Fibroblast of mammary gland (primary cell): Measurements from ENCODE around the gene LCMT1.

Experiments used
- DNase-seq: peaks from one replicate; pipeline ENCODE4 v3.0.0-alpha.2; 2010; ENCODE audit warnings: low read depth
- H3K4me3 ChIP-seq: 2 replicates; pipeline ENCODE4 v1.5.1; 2011; ENCODE audit warnings: low read depth, mild to moderate bottlenecking, low read length, moderate library complexity; ENCODE audit not compliant: control insufficient read depth
- TF ChIP-seq, protein P1 (sequence below): conservative IDR thresholded peaks from 2 replicates; pipeline ENCODE4 v1.5.1; 2011; ENCODE audit warnings: low read depth, low read length, inconsistent platforms; ENCODE audit not compliant: control insufficient read depth, insufficient read depth

The LCMT1 gene

DNA sequence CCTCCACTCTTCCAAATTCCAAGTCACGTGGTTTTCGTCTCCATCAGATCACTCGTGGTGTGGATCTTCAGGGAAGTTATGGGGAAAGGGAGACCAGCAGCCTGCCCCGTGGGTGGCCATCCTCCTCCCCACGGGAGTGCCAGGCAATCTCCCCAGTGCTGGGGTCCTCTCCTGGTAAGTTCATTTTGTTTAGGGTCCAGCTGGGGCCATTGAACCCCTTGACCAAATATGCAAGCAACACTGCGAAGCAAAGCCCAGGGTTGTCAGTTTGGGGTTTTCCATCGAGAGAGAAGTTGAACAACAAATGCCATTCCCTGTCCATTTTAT lies 4.1 kb upstream of the LCMT1 start:
- H3K4me3 ChIP-seq: peak overlapping the region; percentile 81
- DNase-seq: no peak
- TF ChIP-seq, protein P1, sequence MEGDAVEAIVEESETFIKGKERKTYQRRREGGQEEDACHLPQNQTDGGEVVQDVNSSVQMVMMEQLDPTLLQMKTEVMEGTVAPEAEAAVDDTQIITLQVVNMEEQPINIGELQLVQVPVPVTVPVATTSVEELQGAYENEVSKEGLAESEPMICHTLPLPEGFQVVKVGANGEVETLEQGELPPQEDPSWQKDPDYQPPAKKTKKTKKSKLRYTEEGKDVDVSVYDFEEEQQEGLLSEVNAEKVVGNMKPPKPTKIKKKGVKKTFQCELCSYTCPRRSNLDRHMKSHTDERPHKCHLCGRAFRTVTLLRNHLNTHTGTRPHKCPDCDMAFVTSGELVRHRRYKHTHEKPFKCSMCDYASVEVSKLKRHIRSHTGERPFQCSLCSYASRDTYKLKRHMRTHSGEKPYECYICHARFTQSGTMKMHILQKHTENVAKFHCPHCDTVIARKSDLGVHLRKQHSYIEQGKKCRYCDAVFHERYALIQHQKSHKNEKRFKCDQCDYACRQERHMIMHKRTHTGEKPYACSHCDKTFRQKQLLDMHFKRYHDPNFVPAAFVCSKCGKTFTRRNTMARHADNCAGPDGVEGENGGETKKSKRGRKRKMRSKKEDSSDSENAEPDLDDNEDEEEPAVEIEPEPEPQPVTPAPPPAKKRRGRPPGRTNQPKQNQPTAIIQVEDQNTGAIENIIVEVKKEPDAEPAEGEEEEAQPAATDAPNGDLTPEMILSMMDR: no peak

DNA sequence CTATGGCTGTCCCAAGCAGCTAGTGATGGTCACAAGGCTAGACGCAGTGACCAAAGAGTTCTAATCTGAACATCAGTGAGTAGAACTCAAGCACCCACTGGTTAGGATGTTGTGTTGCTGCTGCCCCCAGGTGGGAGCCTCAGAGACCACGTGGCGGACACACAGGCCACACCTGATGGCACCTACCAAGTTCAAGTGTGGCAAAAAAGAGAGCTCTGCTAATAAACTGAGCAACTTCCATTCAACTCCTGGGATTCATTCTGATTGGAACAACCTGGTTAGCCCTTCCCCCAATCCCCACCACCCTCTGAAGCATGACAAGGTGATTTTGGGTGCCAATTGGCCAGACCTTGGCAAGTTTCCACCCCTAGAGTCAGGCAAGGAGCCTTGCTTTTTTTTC lies 3.5 kb upstream of the LCMT1 start:
- no peak overlapping the region for H3K4me3 ChIP-seq
- no peak for DNase-seq
- TF ChIP-seq, protein P1: no peak

DNA sequence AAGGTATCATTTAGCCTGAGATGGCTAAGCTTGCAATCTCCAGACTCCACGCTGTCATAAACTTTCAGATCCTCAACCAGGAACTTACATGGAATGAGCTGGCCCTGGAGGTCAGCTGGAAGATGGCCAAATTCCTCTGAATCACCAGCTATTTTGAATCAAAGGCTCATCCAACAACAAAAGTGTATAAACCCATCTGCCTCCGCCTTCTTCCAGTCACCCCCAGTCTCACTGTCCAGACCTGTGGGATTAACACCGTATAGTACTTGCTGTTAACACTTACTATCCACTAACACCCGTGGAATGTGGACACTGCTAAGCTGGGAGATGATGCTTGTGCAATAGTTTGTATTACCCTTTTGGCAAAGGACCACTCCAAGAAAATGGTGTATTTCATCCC lies 1.9 kb upstream of the LCMT1 start:
- H3K4me3 ChIP-seq: no peak overlapping the region
- TF ChIP-seq, protein P1: no peak
- DNase-seq: peak; percentile 99

DNA sequence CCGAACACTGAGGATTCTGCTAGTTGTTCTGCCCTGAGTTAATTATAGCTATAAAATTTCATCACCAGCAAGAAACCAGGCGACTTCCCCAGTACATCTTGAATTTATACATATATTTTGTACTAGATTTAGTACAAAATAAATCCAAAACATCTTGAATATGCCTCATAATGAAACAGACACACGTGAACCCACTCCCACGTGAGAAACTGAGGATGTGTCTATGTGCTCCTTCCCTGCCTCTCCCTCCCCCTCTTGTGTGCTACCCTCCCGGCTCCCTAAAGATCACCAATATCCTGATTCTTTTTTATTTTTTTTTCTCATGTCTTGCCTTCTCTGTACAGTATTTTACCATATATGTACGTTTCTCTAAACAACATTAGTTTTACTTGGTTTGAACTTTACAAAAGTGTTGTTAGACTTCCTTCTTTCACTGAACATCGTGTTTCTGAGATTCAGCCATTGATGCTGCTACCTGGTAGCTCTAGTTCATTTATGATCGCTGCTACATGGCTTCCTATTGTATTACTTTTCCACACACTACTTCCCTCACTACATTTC lies 1.1 kb upstream of the LCMT1 start:
- no peak for DNase-seq
- TF ChIP-seq, protein P1: no peak
- peak overlapping the region; percentile 60 for H3K4me3 ChIP-seq

DNA sequence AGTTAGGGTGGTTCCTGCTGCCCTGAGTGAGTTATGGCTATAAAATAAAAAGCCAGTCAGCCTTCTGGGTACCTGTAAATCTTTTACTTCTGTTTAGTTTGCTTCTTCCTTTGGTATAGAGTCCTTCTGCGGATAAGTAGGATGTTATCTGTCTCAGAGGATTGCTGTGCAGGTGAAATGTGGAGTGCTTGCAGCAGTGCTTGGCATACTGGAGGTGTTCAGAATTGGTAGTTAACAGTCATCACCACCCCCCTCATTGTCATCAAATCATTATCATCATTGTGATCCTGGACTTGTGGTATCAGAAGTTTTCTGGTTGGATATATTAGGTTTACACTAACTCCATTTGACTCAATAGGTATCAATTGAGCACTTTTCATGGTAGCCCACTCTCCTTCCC lies 2.6 kb downstream of the LCMT1 start:
- DNase-seq: no peak
- H3K4me3 ChIP-seq: no peak overlapping the region
- TF ChIP-seq, protein P1: no peak

DNA sequence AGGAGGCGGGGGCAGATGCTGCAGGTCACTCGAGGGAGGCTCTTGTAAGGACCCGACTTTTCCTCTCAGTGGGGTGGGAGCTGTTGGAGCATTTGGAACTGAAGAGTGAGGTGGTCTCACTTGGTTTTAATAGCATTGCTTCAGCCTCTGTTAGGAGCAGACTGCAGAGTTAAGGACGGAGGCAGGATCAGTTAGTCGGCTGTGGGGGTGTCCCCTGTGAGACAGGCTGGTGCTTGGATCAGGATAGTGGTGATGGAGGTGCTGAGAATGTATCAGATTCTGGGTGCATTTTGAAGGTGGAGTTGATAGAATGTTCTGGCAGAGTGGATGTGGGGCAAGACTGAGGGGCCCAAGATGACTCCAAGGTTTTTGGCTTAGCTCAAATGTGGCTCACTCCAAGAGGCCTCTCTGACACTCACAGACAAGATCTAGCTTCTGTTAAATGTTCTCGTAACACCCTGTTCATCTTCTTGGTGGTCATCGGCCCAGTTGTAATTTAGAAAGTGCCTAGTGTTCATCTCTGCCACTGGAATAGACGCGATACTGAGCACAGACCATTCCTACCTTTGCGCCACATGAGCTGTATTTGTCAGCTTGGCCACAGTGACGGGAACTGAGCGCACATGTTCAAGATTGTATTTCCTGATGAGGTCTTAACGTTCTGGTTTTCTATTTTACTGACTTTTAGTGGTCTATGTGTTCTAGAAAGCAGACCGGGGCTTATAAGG lies 7.5 kb downstream of the LCMT1 start:
- TF ChIP-seq, protein P1: no peak
- H3K4me3 ChIP-seq: no peak overlapping the region
- no peak for DNase-seq
